HG02981 (cell line): ENCODE measurements around the gene CD1C.
"Not testable (repeated sequence)": the region's sequence is repeated elsewhere in the genome, so short reads cannot be mapped to it uniquely, and the experiment has no call there.

Source experiments
- ATAC-seq: cut with Tn5 transposase; IDR thresholded peaks from one replicate; pipeline ENCODE4 v1.9.1; 2021; ENCODE audit warnings: mild to moderate bottlenecking, moderate library complexity; ENCODE audit not compliant: unreplicated experiment

Gene CD1C

GRCh38 chr1:158289811-158290210 is at the start of gene CD1C:
Gene CD1C (plus strand): TSS chr1:158289923. CDS start chr1:158290065, 142 bp downstream.
- no peak for ATAC-seq

- no peak for ATAC-seq
Observed at GRCh38 chr1:158246650-158247049, 43.1 kb upstream of the CD1C start.

- peak; percentile 49 for ATAC-seq
Observed at GRCh38 chr1:158248118-158248517, 41.6 kb upstream of the CD1C start.

GRCh38 chr1:158248771-158249170 is 41.0 kb upstream of the CD1C start:
- ATAC-seq, result no peak

- no peak for ATAC-seq
Observed at GRCh38 chr1:158249646-158250045, 40.1 kb upstream of the CD1C start.

DNA sequence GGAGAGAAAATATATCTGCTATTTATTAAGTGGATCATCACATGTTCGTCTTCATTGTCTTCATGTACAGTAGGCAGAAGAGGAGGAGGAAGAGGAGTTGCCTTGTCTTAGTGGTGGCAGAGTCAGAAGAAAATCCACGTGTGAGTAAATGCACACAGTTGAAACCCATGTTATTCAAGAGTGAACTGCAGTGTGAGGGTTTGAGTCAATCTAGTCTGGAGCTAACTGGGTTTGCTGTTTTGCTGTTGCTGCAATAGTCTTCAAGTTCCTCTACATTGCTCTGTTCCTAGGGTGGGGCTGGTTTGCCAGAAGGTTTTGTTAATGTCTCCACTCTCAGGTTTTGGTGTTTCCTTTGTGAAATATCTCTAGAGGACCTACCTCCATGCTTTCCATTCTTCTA is 38.6 kb upstream of the CD1C start:
- no peak for ATAC-seq

DNA sequence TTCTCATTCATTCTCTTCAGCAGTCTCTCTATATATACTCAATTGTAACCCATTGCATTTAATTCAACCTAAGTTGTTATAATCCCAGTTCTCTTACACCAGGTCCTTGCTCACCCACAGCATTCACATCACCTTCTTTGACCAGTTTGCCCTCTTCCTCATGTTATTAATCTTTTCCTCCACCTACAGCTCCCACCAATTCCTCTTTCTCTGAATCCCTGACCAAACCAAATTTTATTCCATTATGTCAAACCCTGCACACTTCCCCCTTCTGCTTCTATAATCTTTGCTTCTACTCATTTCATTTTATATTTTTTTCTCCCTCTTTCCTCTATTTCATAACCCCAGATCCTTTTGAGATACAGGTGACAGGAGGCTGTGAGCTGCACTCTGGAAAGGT is 34.1 kb upstream of the CD1C start:
- no peak for ATAC-seq

- ATAC-seq, result not testable (repeated sequence)
Observed at GRCh38 chr1:158256747-158257146, 33.0 kb upstream of the CD1C start.

GRCh38 chr1:158257888-158258287 is 31.8 kb upstream of the CD1C start:
- no peak for ATAC-seq

DNA sequence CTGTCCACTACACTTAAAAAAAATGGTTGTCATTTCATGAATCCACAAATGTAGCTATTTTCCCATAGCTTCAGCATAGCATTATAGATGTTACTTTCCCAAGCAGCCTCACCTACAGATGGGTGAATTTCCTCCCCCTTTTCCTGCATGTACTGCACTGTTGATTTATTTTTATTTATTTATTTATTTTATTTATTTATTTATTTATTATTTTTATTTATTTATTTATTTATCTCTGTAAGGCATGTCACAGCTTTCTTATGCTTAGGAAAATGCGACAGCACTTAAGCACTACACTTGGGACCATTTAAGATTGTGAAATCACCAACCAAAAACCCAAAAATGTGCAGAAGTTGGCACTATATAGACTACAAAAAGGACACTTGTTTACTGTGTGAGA is 30.6 kb upstream of the CD1C start:
- no peak for ATAC-seq

DNA sequence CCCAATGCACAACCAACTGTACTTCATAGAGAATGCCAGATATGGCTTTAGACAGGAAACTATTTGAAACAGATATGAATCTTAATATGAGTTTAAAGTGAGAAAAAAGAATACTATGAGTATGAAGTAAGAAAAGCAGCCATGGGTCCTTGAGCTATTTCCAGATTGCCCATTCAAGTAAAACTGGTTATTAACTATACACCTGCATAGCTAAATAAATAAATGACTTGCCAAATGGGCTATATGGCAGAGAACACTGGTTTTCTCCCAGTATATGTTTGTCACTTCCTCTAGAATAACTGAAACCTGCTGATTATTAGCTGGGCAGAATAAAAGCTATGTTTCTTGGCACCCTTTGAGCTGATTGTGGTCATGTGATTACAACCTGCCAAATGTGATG is 17.0 kb upstream of the CD1C start:
- no peak for ATAC-seq

- peak; percentile 90 for ATAC-seq
Observed at GRCh38 chr1:158274797-158275196, 14.9 kb upstream of the CD1C start.

- not testable (repeated sequence) for ATAC-seq
Observed at GRCh38 chr1:158282421-158282820, 7.3 kb upstream of the CD1C start.

DNA sequence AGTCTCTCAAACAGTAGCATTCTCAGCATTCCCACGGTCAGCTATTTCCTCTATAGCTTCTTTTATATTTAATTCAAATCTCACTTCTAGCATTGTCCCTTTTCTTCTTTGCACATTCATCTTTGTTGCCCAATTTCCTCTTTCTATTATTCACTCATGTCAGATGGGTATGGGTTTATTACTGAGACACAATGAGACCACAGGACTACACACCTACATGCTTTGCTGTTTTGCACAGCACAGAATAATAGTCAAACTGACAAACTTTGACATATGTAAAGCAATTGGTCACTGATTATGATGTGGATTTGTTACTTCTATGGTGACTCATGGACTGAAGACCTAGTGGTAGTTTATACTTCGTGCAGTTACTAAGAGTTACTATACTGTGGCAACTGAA is 5.8 kb upstream of the CD1C start:
- ATAC-seq, result peak; percentile 67

DNA sequence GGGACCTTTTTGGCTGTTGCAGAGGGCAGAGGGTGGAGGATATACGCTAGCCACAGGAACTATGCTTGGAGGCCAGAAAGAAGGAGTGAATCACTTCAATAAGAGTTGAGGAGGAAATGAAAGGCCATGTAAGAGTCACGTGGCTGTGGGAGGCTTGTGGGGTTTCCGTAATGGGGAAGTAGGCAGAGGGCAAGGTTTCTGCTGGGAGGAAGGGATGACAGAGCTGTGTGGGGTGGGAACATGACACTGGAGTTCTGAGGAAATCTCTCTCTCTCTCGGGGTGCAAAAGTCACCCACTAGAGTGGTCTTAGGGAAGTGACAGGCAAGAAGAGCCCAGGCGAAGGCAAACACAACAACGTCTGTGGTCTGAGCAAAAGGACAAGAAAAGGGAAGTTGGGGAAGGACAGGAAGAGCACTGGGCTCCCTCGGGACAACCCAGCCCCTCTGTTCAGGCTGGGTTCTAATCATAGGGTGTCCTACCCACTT is 3.9 kb upstream of the CD1C start:
- peak; percentile 65 for ATAC-seq

DNA sequence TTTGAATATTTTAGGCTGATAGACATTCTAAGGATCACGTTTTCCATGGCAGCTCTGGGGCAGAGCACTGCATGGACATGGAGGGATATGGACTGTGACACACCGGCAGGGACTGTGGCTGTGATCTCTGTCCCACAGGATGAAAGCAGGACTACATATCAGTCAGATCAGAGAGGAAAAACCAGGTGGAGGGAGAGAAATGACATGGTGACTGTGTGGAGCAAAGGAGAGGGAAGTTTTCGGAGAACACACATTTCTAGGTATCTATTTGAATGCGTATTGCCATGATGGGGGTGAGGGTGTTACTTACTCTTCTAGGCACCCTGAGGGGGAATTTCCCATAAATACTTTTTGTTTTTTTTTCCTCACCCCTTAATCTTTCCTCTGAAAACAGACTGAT is 3.2 kb upstream of the CD1C start:
- no peak for ATAC-seq

DNA sequence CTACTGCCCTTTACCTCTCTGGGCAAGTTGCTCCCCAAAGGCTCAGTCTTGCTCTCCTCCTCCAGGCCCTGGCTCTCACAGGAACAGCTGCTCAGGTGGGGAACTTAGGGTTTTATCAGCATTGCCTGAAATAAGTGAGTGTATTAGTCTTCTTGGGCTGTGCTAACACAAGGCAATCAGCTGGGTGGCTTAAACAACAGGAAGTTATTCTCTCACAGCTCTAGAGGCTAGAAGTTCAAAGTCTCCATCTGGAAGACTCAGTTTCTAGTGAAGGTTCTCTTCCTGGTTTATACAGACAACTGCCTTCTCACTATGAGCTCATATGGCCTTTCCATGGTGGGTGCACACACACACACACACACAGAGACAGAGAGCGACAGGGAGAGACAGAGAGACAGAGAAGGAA is 2.8 kb upstream of the CD1C start:
- ATAC-seq, result no peak

GRCh38 chr1:158290321-158290844 is 660 bp downstream of the CD1C start:
- no peak for ATAC-seq

GRCh38 chr1:158295791-158296190 is 6.1 kb downstream of the CD1C start:
- no peak for ATAC-seq

DNA sequence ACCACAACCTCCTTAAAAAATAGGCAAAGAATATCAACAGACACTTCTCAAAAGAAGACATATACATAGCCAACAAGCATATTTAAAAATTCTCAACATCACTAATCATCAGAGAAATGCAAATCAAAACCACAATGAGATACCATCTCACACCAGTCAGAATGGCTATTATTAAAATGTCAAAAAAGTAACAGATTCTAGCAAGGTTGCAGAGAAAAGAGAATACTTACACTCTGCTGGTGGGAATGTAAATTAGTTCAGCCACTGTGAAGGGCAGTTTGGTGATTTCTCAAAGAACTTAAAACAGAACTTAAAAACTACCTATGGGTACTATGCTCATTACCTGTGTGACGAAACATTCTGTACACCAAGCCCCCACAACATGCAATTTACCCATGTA is 20.9 kb downstream of the CD1C start:
- ATAC-seq, result peak; percentile 41

DNA sequence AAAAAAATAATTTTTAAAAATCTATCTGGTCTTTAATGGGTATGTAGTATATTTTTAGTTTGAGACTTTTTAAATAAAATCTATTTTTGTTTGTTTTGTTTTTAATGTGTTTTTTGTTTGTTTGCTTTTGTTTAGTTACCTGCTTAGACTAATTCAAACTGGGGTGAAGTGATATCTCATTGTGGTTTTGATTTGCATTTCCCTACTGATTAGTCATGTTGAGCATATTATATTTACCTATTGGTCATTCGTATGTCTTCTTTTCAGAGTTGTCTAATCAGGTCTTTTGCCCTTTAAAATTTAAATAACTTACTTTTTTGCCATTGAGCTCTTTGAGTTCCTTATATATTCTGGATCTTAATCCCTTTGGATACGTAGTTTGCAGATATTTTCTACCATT is 21.3 kb downstream of the CD1C start:
- peak; percentile 65 for ATAC-seq

- ATAC-seq, result no peak
Observed at GRCh38 chr1:158323866-158324265, 34.1 kb downstream of the CD1C start.

DNA sequence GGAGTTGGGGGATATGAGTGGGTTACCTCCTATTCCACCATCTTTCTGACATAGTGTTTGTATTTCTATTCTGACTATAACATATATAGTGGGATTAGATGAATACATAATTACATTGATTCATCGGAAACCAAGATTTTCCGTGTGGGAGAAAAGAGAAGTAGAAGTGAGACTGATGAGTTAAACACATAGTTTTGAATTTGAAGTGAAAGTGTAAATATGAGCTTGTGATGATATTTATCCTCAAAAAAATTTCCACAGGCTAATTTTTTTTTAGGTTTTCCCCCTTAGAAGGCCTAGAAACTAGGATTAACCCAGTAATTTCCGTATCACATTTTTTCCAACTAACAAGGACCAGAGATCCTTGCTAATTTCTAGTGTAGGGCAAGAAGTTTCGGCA is 34.7 kb downstream of the CD1C start:
- no peak for ATAC-seq
